ENCODE results near the gene CCNO. TPM values are rescaled to one million over a fixed set of nuclear protein-coding genes. Genes with fewer than 3 reads are reported as not detected.

Gene CCNO
- total RNA-seq, 1 experiment from 2014 or later, result 0.24 TPM

DNA sequence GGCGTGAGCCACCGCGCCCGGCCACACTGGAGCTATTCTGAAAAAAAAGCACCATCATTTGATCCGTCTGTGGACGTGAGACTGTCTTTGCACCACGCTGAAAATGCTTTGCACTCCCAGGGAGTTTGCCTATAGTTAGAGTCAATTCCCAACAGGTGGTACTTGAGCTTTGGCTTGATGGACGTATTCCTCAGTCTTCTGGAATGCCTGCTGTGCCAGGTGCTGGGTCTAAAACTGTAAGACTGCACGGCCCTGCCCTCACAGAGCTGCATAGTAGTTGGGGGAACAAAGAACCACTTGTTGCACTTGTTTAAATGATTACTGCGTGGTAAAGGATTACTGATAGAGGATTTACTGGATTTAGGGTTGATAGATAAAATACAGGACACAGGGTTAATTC, 3.4 kb upstream of the CCNO start:
- Mint-ChIP-seq H3K27ac (no peak overlapping the region), H3K4me3 (no peak overlapping the region), H3K4me1 (peaks cover 18% of the 10 kb centered on the region), H3K36me3 (no peaks in the 10 kb centered on the region), H3K27me3 (ENCODE audit: low read depth) (peaks cover 88% of the 10 kb centered on the region), H3K9me3 (no peaks in the 10 kb centered on the region)
- DNase-seq (ENCODE audit: low spot score) (no peak), ATAC-seq (no peak)
- TF ChIP-seq ZNF396 (CRISPR knock-in tag; IDR thresholded peaks at IDR 0.05; ENCODE audit: borderline replicate concordance) (no peak), FOXP1 (CRISPR knock-in tag; IDR thresholded peaks at IDR 0.05; ENCODE audit: borderline replicate concordance) (no peak), TCF7 (CRISPR knock-in tag; IDR thresholded peaks at IDR 0.05; ENCODE audit: low read depth) (no peak)
- TF ChIP-seq, protein P1, sequence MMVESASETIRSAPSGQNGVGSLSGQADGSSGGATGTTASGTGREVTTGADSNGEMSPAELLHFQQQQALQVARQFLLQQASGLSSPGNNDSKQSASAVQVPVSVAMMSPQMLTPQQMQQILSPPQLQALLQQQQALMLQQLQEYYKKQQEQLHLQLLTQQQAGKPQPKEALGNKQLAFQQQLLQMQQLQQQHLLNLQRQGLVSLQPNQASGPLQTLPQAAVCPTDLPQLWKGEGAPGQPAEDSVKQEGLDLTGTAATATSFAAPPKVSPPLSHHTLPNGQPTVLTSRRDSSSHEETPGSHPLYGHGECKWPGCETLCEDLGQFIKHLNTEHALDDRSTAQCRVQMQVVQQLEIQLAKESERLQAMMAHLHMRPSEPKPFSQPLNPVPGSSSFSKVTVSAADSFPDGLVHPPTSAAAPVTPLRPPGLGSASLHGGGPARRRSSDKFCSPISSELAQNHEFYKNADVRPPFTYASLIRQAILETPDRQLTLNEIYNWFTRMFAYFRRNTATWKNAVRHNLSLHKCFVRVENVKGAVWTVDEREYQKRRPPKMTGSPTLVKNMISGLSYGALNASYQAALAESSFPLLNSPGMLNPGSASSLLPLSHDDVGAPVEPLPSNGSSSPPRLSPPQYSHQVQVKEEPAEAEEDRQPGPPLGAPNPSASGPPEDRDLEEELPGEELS (CRISPR knock-in tag; IDR thresholded peaks at IDR 0.05), result no peak
- POLR2A ChIA-PET, result no interaction called here
- CTCF ChIA-PET, result interaction anchor here (1.0 to 2.0 kb wide), 4 partner anchors 13 to 60 kb away, joined by 3 to 5 read pairs (median 4); no protein-coding TSS in a partner anchor

DNA sequence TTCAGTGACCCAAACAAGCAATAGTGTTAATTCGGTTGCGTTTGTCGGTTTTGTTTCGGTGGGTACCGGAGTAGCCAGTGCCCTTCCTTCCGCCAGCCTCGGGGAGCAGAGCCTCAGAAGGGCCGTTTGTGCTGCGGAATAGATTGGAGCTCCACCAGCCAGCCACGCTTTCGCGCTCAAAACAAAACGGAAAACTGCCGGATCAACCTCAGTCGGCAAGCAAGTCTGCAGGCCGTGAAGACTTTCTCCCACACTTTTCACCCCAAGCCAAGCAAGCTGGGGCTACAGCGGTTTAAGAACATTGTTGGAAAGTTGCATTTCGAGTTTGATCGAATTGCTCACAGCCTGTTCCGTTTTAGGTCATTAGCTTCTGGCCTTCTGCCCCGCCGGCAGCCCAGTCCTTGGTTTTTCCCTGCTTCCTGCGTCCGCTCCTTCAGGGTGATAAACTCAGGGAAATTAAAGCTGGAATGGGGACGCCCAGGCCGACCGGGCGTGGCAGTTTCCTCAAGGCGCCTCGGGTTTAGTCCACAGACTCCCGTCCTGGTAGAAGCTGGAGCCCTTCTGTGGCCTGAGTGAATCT, 803 bp upstream of the CCNO start:
- POLR2A ChIA-PET, result interaction anchor here (0.6 kb wide), 1 partner anchor 16 kb away, joined by 3 read pairs; no protein-coding TSS in a partner anchor
- peaks cover 28% of the 10 kb centered on the region for H3K4me1 Mint-ChIP-seq
- H3K27me3 Mint-ChIP-seq (ENCODE audit: low read depth), result peaks cover 95% of the 10 kb centered on the region
- peak overlapping the region; percentile 78 for H3K4me3 Mint-ChIP-seq
- ATAC-seq (no peak), DNase-seq (ENCODE audit: low spot score) (peak; percentile 33)
- H3K36me3 Mint-ChIP-seq, result no peaks in the 10 kb centered on the region
- no peaks in the 10 kb centered on the region for H3K9me3 Mint-ChIP-seq
- CTCF ChIA-PET, result interaction anchor here (0.6 to 4.7 kb wide), 12 partner anchors 8 to 458 kb away, joined by 3 to 48 read pairs (median 4); partner anchors contain the start of gene CDC20B
- H3K27ac Mint-ChIP-seq, result no peak overlapping the region
- TF ChIP-seq GRHL2 (CRISPR knock-in tag; IDR thresholded peaks at IDR 0.05; ENCODE audit: insufficient replicate concordance, severe bottlenecking), result no peak
- TF ChIP-seq, protein P2, sequence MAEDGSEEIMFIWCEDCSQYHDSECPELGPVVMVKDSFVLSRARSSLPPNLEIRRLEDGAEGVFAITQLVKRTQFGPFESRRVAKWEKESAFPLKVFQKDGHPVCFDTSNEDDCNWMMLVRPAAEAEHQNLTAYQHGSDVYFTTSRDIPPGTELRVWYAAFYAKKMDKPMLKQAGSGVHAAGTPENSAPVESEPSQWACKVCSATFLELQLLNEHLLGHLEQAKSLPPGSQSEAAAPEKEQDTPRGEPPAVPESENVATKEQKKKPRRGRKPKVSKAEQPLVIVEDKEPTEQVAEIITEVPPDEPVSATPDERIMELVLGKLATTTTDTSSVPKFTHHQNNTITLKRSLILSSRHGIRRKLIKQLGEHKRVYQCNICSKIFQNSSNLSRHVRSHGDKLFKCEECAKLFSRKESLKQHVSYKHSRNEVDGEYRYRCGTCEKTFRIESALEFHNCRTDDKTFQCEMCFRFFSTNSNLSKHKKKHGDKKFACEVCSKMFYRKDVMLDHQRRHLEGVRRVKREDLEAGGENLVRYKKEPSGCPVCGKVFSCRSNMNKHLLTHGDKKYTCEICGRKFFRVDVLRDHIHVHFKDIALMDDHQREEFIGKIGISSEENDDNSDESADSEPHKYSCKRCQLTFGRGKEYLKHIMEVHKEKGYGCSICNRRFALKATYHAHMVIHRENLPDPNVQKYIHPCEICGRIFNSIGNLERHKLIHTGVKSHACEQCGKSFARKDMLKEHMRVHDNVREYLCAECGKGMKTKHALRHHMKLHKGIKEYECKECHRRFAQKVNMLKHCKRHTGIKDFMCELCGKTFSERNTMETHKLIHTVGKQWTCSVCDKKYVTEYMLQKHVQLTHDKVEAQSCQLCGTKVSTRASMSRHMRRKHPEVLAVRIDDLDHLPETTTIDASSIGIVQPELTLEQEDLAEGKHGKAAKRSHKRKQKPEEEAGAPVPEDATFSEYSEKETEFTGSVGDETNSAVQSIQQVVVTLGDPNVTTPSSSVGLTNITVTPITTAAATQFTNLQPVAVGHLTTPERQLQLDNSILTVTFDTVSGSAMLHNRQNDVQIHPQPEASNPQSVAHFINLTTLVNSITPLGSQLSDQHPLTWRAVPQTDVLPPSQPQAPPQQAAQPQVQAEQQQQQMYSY (CRISPR knock-in tag; IDR thresholded peaks at IDR 0.05), result peak; percentile 26; the same call in 1 of the 2 replicates

DNA sequence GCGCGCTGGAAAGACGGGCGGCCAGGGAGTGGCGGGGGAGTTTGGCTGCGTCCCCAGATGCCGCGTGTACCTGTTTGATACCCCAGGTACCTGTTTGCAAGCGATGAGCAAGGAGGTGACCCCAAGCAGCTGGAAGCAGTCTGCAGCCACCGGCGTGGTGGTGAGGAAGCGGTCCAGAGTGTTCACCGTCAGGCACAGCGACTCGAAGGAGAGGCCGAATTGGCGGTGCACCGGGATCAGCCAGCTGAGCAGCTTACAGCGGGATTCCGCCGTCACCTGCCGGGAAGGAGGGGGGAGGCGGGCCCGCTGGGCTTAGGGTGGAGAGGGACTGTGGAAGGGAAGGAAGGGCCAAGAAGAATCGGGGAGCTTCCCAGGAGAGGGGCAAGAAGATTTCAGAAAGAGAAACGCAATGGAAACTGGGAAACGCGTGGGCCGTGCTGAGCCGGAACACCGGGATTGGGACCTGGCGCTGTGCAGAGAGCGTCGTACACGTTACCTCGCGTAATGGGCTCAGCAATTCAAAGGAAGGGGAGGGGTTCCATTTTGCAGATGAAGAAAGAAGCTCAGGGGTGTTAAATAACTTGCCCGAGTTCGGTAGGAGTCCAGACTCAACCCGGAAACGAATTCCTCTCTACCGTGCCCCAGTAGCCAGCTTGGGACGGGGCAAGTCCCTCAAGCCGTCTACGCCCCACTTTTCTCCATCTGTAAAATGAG, 980 bp downstream of the CCNO start:
- peak; percentile 13 for ATAC-seq
- Mint-ChIP-seq H3K27ac (no peak overlapping the region), H3K9me3 (no peaks in the 10 kb centered on the region), H3K4me1 (peaks cover 35% of the 10 kb centered on the region), H3K36me3 (no peaks in the 10 kb centered on the region), H3K4me3 (peak overlapping the region; percentile 86), H3K27me3 (ENCODE audit: low read depth) (peaks cover 99% of the 10 kb centered on the region)
- POLR2A ChIA-PET, result interaction anchor here (0.6 to 2.1 kb wide), 3 partner anchors 9 to 56 kb away, joined by 4 to 7 read pairs (median 7); no protein-coding TSS in a partner anchor
- DNase-seq (ENCODE audit: low spot score), result peak; percentile 72
- TF ChIP-seq, protein P3, sequence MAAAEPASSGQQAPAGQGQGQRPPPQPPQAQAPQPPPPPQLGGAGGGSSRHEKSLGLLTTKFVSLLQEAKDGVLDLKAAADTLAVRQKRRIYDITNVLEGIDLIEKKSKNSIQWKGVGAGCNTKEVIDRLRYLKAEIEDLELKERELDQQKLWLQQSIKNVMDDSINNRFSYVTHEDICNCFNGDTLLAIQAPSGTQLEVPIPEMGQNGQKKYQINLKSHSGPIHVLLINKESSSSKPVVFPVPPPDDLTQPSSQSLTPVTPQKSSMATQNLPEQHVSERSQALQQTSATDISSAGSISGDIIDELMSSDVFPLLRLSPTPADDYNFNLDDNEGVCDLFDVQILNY (CRISPR knock-in tag; IDR thresholded peaks at IDR 0.05), result no peak
- TF ChIP-seq, protein P4, sequence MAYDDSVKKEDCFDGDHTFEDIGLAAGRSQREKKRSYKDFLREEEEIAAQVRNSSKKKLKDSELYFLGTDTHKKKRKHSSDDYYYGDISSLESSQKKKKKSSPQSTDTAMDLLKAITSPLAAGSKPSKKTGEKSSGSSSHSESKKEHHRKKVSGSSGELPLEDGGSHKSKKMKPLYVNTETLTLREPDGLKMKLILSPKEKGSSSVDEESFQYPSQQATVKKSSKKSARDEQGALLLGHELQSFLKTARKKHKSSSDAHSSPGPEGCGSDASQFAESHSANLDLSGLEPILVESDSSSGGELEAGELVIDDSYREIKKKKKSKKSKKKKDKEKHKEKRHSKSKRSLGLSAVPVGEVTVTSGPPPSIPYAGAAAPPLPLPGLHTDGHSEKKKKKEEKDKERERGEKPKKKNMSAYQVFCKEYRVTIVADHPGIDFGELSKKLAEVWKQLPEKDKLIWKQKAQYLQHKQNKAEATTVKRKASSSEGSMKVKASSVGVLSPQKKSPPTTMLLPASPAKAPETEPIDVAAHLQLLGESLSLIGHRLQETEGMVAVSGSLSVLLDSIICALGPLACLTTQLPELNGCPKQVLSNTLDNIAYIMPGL (CRISPR knock-in tag; IDR thresholded peaks at IDR 0.05), result 0 out of 2 replicates have a peak, but pooled peaks have one; percentile 38
- TF ChIP-seq ZBTB21 (CRISPR knock-in tag; IDR thresholded peaks at IDR 0.05; ENCODE audit: borderline replicate concordance) (no peak), ZNF396 (CRISPR knock-in tag; IDR thresholded peaks at IDR 0.05; ENCODE audit: borderline replicate concordance) (no peak), TCF7 (CRISPR knock-in tag; IDR thresholded peaks at IDR 0.05; ENCODE audit: low read depth) (no peak), ZNF219 (CRISPR knock-in tag; IDR thresholded peaks at IDR 0.05; ENCODE audit: borderline replicate concordance) (no peak), ELF4 (CRISPR knock-in tag; IDR thresholded peaks at IDR 0.05; ENCODE audit: low read depth) (no peak), GTF2I (CRISPR knock-in tag; conservative IDR thresholded peaks at IDR 0.05) (no peak)
- TF ChIP-seq, protein P5, sequence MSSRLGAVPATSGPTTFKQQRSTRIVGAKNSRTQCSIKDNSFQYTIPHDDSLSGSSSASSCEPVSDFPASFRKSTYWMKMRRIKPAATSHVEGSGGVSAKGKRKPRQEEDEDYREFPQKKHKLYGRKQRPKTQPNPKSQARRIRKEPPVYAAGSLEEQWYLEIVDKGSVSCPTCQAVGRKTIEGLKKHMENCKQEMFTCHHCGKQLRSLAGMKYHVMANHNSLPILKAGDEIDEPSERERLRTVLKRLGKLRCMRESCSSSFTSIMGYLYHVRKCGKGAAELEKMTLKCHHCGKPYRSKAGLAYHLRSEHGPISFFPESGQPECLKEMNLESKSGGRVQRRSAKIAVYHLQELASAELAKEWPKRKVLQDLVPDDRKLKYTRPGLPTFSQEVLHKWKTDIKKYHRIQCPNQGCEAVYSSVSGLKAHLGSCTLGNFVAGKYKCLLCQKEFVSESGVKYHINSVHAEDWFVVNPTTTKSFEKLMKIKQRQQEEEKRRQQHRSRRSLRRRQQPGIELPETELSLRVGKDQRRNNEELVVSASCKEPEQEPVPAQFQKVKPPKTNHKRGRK (CRISPR knock-in tag; IDR thresholded peaks at IDR 0.05; ENCODE audit: borderline replicate concordance), result no peak
- TF ChIP-seq, protein P6, sequence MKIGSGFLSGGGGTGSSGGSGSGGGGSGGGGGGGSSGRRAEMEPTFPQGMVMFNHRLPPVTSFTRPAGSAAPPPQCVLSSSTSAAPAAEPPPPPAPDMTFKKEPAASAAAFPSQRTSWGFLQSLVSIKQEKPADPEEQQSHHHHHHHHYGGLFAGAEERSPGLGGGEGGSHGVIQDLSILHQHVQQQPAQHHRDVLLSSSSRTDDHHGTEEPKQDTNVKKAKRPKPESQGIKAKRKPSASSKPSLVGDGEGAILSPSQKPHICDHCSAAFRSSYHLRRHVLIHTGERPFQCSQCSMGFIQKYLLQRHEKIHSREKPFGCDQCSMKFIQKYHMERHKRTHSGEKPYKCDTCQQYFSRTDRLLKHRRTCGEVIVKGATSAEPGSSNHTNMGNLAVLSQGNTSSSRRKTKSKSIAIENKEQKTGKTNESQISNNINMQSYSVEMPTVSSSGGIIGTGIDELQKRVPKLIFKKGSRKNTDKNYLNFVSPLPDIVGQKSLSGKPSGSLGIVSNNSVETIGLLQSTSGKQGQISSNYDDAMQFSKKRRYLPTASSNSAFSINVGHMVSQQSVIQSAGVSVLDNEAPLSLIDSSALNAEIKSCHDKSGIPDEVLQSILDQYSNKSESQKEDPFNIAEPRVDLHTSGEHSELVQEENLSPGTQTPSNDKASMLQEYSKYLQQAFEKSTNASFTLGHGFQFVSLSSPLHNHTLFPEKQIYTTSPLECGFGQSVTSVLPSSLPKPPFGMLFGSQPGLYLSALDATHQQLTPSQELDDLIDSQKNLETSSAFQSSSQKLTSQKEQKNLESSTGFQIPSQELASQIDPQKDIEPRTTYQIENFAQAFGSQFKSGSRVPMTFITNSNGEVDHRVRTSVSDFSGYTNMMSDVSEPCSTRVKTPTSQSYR (CRISPR knock-in tag; IDR thresholded peaks at IDR 0.05), result 0 out of 2 replicates have a peak, but pooled peaks have one; percentile 21
- CTCF ChIA-PET, result interaction anchor here (0.6 to 4.7 kb wide), 10 partner anchors 8 to 80 kb away, joined by 3 to 48 read pairs (median 4); partner anchors contain the start of gene CDC20B
